ENCODE results near the gene KRT33B.
"Not testable (repeated sequence)": the region's sequence is repeated elsewhere in the genome, so short reads cannot be mapped to it uniquely, and the experiment has no call there.

KRT33B gene

GRCh38 chr17:41396340-41396739, 26.7 kb upstream of the KRT33B start:
- Histone ChIP-seq H3K4me2 (ENCODE audit: insufficient read depth, low read length) (no peak overlapping the region), H3K36me3 (ENCODE audit: insufficient read depth, low read length) (no peaks in the 10 kb centered on the region), H2AFZ (ENCODE audit: low read depth, low read length) (no peak overlapping the region), H3K27ac (ENCODE audit: low read length) (no peak overlapping the region), H3K4me3 (ENCODE audit: low read depth in 1 of 2, low read length in 2 of 2) (no peak overlapping the region), H3K27me3 (ENCODE audit: insufficient read depth, low read length, poor library complexity) (peaks cover 26% of the 10 kb centered on the region), H3K9me3 (ENCODE audit: insufficient read depth, low read length, severe bottlenecking) (no peaks in the 10 kb centered on the region), H3K9ac (ENCODE audit: low read depth, low read length) (no peak overlapping the region), H4K20me1 (ENCODE audit: insufficient read depth, low read length) (no peaks in the 10 kb centered on the region), H3K79me2 (ENCODE audit: insufficient read depth, low read length) (no peaks in the 10 kb centered on the region), H3K4me1 (ENCODE audit: insufficient read depth, low read length) (no peaks in the 10 kb centered on the region)
- TF ChIP-seq EZH2 (IDR thresholded peaks at IDR 0.05; ENCODE audit: borderline replicate concordance, low read depth, low read length, severe bottlenecking) (no peak), CTCF (IDR thresholded peaks at IDR 0.05; ENCODE audit: borderline replicate concordance, extremely low read depth, low read length, poor library complexity, severe bottlenecking) (no peak)
- no peak for ATAC-seq (ENCODE audit: insufficient read depth, low read depth)
- no peak for DNase-seq

- no peak for DNase-seq
- Histone ChIP-seq H3K27ac (ENCODE audit: low read length) (no peak overlapping the region), H3K9me3 (ENCODE audit: insufficient read depth, low read length, severe bottlenecking) (no peaks in the 10 kb centered on the region), H4K20me1 (ENCODE audit: insufficient read depth, low read length) (no peaks in the 10 kb centered on the region), H3K4me2 (ENCODE audit: insufficient read depth, low read length) (no peak overlapping the region), H3K9ac (ENCODE audit: low read depth, low read length) (no peak overlapping the region), H2AFZ (ENCODE audit: low read depth, low read length) (no peak overlapping the region), H3K79me2 (ENCODE audit: insufficient read depth, low read length) (no peaks in the 10 kb centered on the region), H3K36me3 (ENCODE audit: insufficient read depth, low read length) (no peaks in the 10 kb centered on the region), H3K27me3 (ENCODE audit: insufficient read depth, low read length, poor library complexity) (peaks cover 24% of the 10 kb centered on the region), H3K4me1 (ENCODE audit: insufficient read depth, low read length) (no peaks in the 10 kb centered on the region), H3K4me3 (ENCODE audit: low read depth in 1 of 2, low read length in 2 of 2) (no peak overlapping the region)
- TF ChIP-seq CTCF (IDR thresholded peaks at IDR 0.05; ENCODE audit: borderline replicate concordance, extremely low read depth, low read length, poor library complexity, severe bottlenecking) (no peak), EZH2 (IDR thresholded peaks at IDR 0.05; ENCODE audit: borderline replicate concordance, low read depth, low read length, severe bottlenecking) (no peak)
- ATAC-seq (ENCODE audit: insufficient read depth, low read depth), result no peak
Measured at GRCh38 chr17:41395611-41396010, 26.0 kb upstream of the KRT33B start.

DNA sequence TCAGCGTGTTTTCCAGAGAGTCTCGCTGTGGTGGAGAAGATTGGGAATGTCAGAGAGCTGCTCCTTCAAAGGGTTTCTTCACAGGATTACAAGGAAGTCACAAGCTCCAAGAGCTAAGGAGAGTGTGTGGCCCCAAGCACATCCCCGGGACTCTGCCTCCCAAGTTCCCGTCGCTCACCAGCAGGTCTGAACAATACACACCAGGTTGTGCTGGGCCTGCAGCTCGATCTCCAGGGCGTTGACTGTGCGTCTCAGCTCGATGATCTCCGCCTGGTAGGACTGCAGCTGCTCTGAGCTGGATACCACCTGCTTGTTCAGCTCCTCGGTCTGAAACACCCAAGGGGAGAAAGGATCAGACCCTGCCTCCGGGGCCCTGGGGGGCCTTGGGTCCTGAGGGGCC, 25.4 kb upstream of the KRT33B start:
- not testable (repeated sequence) for H3K4me1 ChIP-seq (ENCODE audit: insufficient read depth, low read length); H3K79me2 ChIP-seq (ENCODE audit: insufficient read depth, low read length); H3K4me3 ChIP-seq (ENCODE audit: low read depth in 1 of 2, low read length in 2 of 2); H2AFZ ChIP-seq (ENCODE audit: low read depth, low read length); H3K27ac ChIP-seq (ENCODE audit: low read length); H3K4me2 ChIP-seq (ENCODE audit: insufficient read depth, low read length); H3K9ac ChIP-seq (ENCODE audit: low read depth, low read length); DNase-seq; H3K36me3 ChIP-seq (ENCODE audit: insufficient read depth, low read length); H4K20me1 ChIP-seq (ENCODE audit: insufficient read depth, low read length); H3K9me3 ChIP-seq (ENCODE audit: insufficient read depth, low read length, severe bottlenecking); ATAC-seq (ENCODE audit: insufficient read depth, low read depth)
- peaks cover 18% of the 10 kb centered on the region for H3K27me3 ChIP-seq (ENCODE audit: insufficient read depth, low read length, poor library complexity)

- peaks cover 15% of the 10 kb centered on the region for H3K27me3 ChIP-seq (ENCODE audit: insufficient read depth, low read length, poor library complexity)
- H3K36me3 ChIP-seq (ENCODE audit: insufficient read depth, low read length), result no peaks in the 10 kb centered on the region
- TF ChIP-seq CTCF (IDR thresholded peaks at IDR 0.05; ENCODE audit: borderline replicate concordance, extremely low read depth, low read length, poor library complexity, severe bottlenecking), result no peak
- no peaks in the 10 kb centered on the region for H3K9me3 ChIP-seq (ENCODE audit: insufficient read depth, low read length, severe bottlenecking)
- no peaks in the 10 kb centered on the region for H4K20me1 ChIP-seq (ENCODE audit: insufficient read depth, low read length)
- no peak overlapping the region for H3K9ac ChIP-seq (ENCODE audit: low read depth, low read length)
- no peak overlapping the region for H3K4me2 ChIP-seq (ENCODE audit: insufficient read depth, low read length)
- H2AFZ ChIP-seq (ENCODE audit: low read depth, low read length), result no peak overlapping the region
- DNase-seq, result no peak
- no peak for ATAC-seq (ENCODE audit: insufficient read depth, low read depth)
- H3K27ac ChIP-seq (ENCODE audit: low read length), result no peak overlapping the region
- no peaks in the 10 kb centered on the region for H3K4me1 ChIP-seq (ENCODE audit: insufficient read depth, low read length)
- no peak overlapping the region for H3K4me3 ChIP-seq (ENCODE audit: low read depth in 1 of 2, low read length in 2 of 2)
- no peaks in the 10 kb centered on the region for H3K79me2 ChIP-seq (ENCODE audit: insufficient read depth, low read length)
Measured at GRCh38 chr17:41394254-41394996, 24.8 kb upstream of the KRT33B start.
